Lung (tissue), 12 donors: ENCODE results near the gene STEAP2. TPM values are rescaled to one million over a fixed set of nuclear protein-coding genes. Genes with fewer than 3 reads are reported as not detected.

Experiments
- ATAC-seq: fragments of 200-7000 bp; cut with Tn5 transposase; one replicate; pipeline ENCODE4 v1.9.1; 2020; ENCODE audit warnings: moderate number of reproducible peaks; ENCODE audit not compliant: insufficient read depth, low FRiP score
- DNase-seq, 3 donors: peaks; one replicate each; pipeline ENCODE4 v3.0.0-alpha.2; 2013 to 2017
- H3K27ac ChIP-seq, 2 donors: one replicate each; pipeline ENCODE4 v1.5.1; 2013; ENCODE audit warnings: mild to moderate bottlenecking in 2 of 2, moderate library complexity in 2 of 2, control low read depth in 1 of 2, inconsistent platforms in 1 of 2, low read depth in 1 of 2, low read length in 1 of 2
- H3K27me3 ChIP-seq, 3 donors: one replicate each; pipeline ENCODE4 v1.5.1; 2013; ENCODE audit warnings: low read length in 2 of 3; ENCODE audit not compliant: control insufficient read depth in 3 of 3, insufficient read depth in 3 of 3
- H3K36me3 ChIP-seq, 4 donors: one replicate each; pipeline ENCODE4 v1.5.1; 2013; ENCODE audit warnings: low read length in 4 of 4, mild to moderate bottlenecking in 1 of 4, moderate library complexity in 1 of 4; ENCODE audit not compliant: control insufficient read depth in 4 of 4, insufficient read depth in 4 of 4
- H3K4me1 ChIP-seq, 5 donors: one replicate each; pipeline ENCODE4 v1.5.1; 2013; ENCODE audit warnings: low read length in 5 of 5, mild to moderate bottlenecking in 2 of 5, moderate library complexity in 1 of 5; ENCODE audit not compliant: control insufficient read depth in 5 of 5, insufficient read depth in 5 of 5
- H3K4me3 ChIP-seq: one replicate; pipeline ENCODE4 v1.5.1; 2013; ENCODE audit warnings: mild to moderate bottlenecking, control low read depth, moderate library complexity
- H3K9ac ChIP-seq, 2 donors: one replicate each; pipeline ENCODE4 v1.5.1; 2013; ENCODE audit warnings: low read length in 2 of 2, control low read depth in 1 of 2; ENCODE audit not compliant: insufficient read depth in 1 of 2
- H3K9me3 ChIP-seq, 4 donors: one replicate each; pipeline ENCODE4 v1.5.1; 2013; ENCODE audit warnings: low read length in 3 of 4, mild to moderate bottlenecking in 1 of 4, moderate library complexity in 1 of 4; ENCODE audit not compliant: control insufficient read depth in 4 of 4, insufficient read depth in 3 of 4
- CTCF ChIP-seq: IDR thresholded peaks from 2 replicates; pipeline ENCODE4 v1.5.1; 2012; ENCODE audit warnings: mild to moderate bottlenecking; ENCODE audit errors: control extremely low read depth, extremely low read depth
- WGBS, 2 donors: extraction: QIAGEN DNeasy Blood & Tissue Kit; methylation state at CpG; one replicate each; pipeline ENCODE4 v1.1.7; 2013; 5-methylcytosine and 5-hydroxymethylcytosine counted together
- polyA plus RNA-seq, 2 donors: library from polyadenylated mRNA; stranded (reverse); fragments of 200-250 nt; gene quantifications; one replicate each; pipeline ENCODE4 v1.2.1, GENCODE V29; 2013
- total RNA-seq, 2 donors: library from RNA; depleted of rRNA in 1 of 2; stranded (reverse); fragments of >200 nt in 1 of 2; gene quantifications; one replicate each; pipeline ENCODE4 v1.2.1, GENCODE V29; 2014 to 2021
- donor health status: control.
- donor health status: control.
- donor health status: Bipolar disorder and iron deficiency.
- donor health status: healthy.
- donor health status: DM: yes; HTN: yes; CAD: no.

The STEAP2 gene
- total and polyA plus RNA-seq, 4 donors = 5.3 to 16.7 (median 11.2) TPM

DNA sequence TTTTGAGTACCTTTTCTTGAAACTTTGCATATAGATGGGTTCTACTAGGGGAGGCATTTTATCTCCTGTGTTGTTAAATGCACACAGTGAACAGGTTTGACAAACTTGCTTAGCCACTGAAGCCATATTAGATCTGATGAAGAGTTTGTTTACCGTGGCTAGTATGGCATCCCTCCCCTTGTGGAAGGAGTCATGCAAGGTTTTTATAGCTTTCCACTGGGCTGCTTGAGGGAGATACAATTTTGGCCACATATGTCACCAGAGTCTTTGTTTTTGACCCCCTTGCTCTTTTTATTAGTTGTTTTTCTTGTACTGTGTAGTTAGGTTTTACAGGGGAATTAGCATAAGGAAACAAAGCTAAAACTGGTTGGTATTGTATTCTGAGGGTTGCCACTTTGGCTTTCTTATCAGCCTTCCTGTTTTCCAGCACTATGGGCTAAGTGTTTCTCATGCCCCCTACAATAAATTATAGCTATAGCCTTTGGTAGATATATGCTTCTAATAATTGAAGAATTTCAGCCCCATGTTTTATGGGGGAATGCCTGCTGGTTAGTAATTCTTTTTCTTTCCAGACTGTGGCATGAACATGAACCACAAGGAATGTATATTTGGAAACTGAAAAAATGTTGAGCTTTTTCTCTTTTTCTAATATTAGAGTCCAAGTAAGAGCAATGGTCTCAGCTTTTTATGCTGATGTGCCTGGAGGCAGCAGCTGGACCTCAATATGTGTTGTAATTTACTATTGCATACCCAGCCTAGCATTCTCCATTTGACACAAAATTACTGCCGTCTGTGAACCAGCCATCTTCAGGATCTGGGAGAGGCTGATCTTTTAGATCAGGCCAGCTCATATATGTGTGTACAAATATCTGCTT is 18.4 kb upstream of the STEAP2 start:
- H3K27ac ChIP-seq = no peak overlapping the region
- H3K36me3 ChIP-seq = no peaks in the 10 kb centered on the region
- ATAC-seq (no peak), DNase-seq (no peak)
- no peak overlapping the region for H3K9ac ChIP-seq
- no peaks in the 10 kb centered on the region for H3K4me1 ChIP-seq
- H3K9me3 ChIP-seq = peaks cover 0 to 4% (median 0%) of the 10 kb centered on the region in 4 donors
- TF ChIP-seq CTCF = no peak
- no peaks in the 10 kb centered on the region for H3K27me3 ChIP-seq
- WGBS, 2 donors = 40 to 73% methylated on average over 2 of the region's 2 CpGs
- H3K4me3 ChIP-seq = no peak overlapping the region

GRCh38 chr7:90194911-90195809 is 16.4 kb upstream of the STEAP2 start:
- WGBS, 2 donors = 84 to 88% methylated on average over 10 of the region's 10 CpGs

GRCh38 chr7:90201500-90202195 is 9.9 kb upstream of the STEAP2 start:
- Histone ChIP-seq H3K4me3 (no peak overlapping the region), H3K9ac (no peak overlapping the region), H3K27me3 (no peaks in the 10 kb centered on the region), H3K27ac (no peak overlapping the region), H3K4me1 (no peaks in the 10 kb centered on the region), H3K9me3 (no peaks in the 10 kb centered on the region), H3K36me3 (no peaks in the 10 kb centered on the region)
- ATAC-seq = no peak
- WGBS, 2 donors = 93 to 95% methylated on average over 2 of the region's 2 CpGs
- TF ChIP-seq CTCF = no peak
- no peak for DNase-seq

More at GRCh38 chr7:90194911-90195809, 16.4 kb upstream of the STEAP2 start:
- no peak overlapping the region for H3K27ac ChIP-seq
- peaks cover 0 to 4% (median 0%) of the 10 kb centered on the region in 4 donors for H3K9me3 ChIP-seq
- H3K27me3 ChIP-seq = no peaks in the 10 kb centered on the region
- ATAC-seq (no peak), DNase-seq (no peak)
- H3K4me1 ChIP-seq = no peaks in the 10 kb centered on the region
- TF ChIP-seq CTCF = no peak
- no peak overlapping the region for H3K9ac ChIP-seq
- no peak overlapping the region for H3K4me3 ChIP-seq
- H3K36me3 ChIP-seq = no peaks in the 10 kb centered on the region
